Endothelial cell of umbilical vein (primary cell): ENCODE data around the gene TRIM51G. TPM values are rescaled to one million over a fixed set of nuclear protein-coding genes. Genes with fewer than 3 reads are reported as not detected.
"Not testable (repeated sequence)": the region's sequence is repeated elsewhere in the genome, so short reads cannot be mapped to it uniquely, and the experiment has no call there.

Experiments
- Bru-seq: library from RNA; stranded (reverse); fragments of 400-500 nt; gene quantifications from one replicate; lab custom pipeline; 2021; lab: Mats Ljungman, UMichigan
- BruChase-seq, 2 experiments: library from RNA; stranded (reverse); fragments of 400-500 nt; gene quantifications; one replicate each; lab custom pipeline; 2021; lab: Mats Ljungman, UMichigan
- BruUV-seq: library from RNA; stranded (reverse); fragments of 400-500 nt; replicated peaks from 2 replicates; lab custom pipeline; 2021; lab: Mats Ljungman, UMichigan
- CTCF ChIA-PET: fragments of 300-600, 350-600 bp; sonication (Branson Sonifier 250); formaldehyde crosslinking; loops from one replicate; lab custom pipeline; 2021; ENCODE audit warnings: antibody characterized with exemption, inconsistent platforms; lab: Charles Lee
- POLR2A ChIA-PET: fragments of 300-600, 350-600 bp; sonication (Branson Sonifier 250); formaldehyde crosslinking; loops from one replicate; lab custom pipeline; 2021; ENCODE audit warnings: antibody characterized with exemption, inconsistent platforms; lab: Charles Lee
- DNase-seq: peaks from one replicate; pipeline ENCODE4 v3.0.0-alpha.2; 2011; ENCODE audit warnings: low read depth, low spot score
- FAIRE-seq: peaks from 2 replicates; lab custom pipeline; 2011; peaks lifted over from hg19 to GRCh38; lab: Jason Lieb, UNC
- H2AFZ ChIP-seq: 2 replicates; pipeline ENCODE4 v1.6.0; 2012; ENCODE audit warnings: low read depth, low read length, control low read depth, inconsistent platforms
- H3K27ac ChIP-seq: 2 replicates; pipeline ENCODE4 v1.5.1; 2011; ENCODE audit warnings: low read depth, mild to moderate bottlenecking, control low read depth, low read length, moderate library complexity; ENCODE audit not compliant: insufficient read depth
- H3K27me3 ChIP-seq, 2 experiments: 2 replicates each; pipeline versions ENCODE4 v1.6.0 to v1.6.1; 2011; ENCODE audit warnings: low read length in 2 of 2, mixed read lengths in 1 of 2; ENCODE audit not compliant: control insufficient read depth in 2 of 2, insufficient read depth in 2 of 2
- H3K36me3 ChIP-seq, 2 experiments: 2 replicates in 1 of 2; 3 replicates in 1 of 2; pipeline ENCODE4 v1.5.1; 2011; ENCODE audit warnings: low read length in 2 of 2, mild to moderate bottlenecking in 1 of 2, moderate library complexity in 1 of 2; ENCODE audit not compliant: control insufficient read depth in 2 of 2, insufficient read depth in 2 of 2; ENCODE audit errors: extremely low read depth in 1 of 2
- H3K4me1 ChIP-seq: 3 replicates; pipeline ENCODE4 v1.5.1; 2011; ENCODE audit warnings: mild to moderate bottlenecking, low read length; ENCODE audit not compliant: control insufficient read depth, insufficient read depth; ENCODE audit errors: extremely low read depth
- H3K4me2 ChIP-seq: 2 replicates; pipeline ENCODE4 v1.6.1; 2011; ENCODE audit warnings: low read length, control low read depth, mixed read lengths; ENCODE audit not compliant: insufficient read depth
- H3K4me3 ChIP-seq, 3 experiments: fragments of 200-600 bp in 1 of 3; sonication (generic), shearing (Covaris generic) in 1 of 3; replicated peaks in 1 of 3; 2 replicates each; pipeline ENCODE4 v1.5.1; 2011 to 2016; ENCODE audit warnings: control low read depth in 3 of 3, low read length in 3 of 3, mild to moderate bottlenecking in 2 of 3, inconsistent platforms in 1 of 3, low read depth in 1 of 3, moderate library complexity in 1 of 3; ENCODE audit not compliant: insufficient read depth in 1 of 3
- H3K79me2 ChIP-seq: 2 replicates; pipeline ENCODE4 v1.6.0; 2012; ENCODE audit warnings: low read length, inconsistent platforms; ENCODE audit not compliant: control insufficient read depth, insufficient read depth
- H3K9ac ChIP-seq: replicated peaks from 2 replicates; pipeline ENCODE3; 2011; ENCODE audit warnings: low read length, control low read depth; ENCODE audit not compliant: insufficient read depth; ENCODE audit errors: extremely low read depth
- H3K9me1 ChIP-seq: replicated peaks from 3 replicates; pipeline ENCODE4 v1.6.0; 2011; ENCODE audit warnings: mild to moderate bottlenecking, low read length; ENCODE audit not compliant: control insufficient read depth, insufficient read depth; ENCODE audit errors: extremely low read depth
- H3K9me3 ChIP-seq: replicated peaks from 2 replicates; pipeline ENCODE4 v1.5.1; 2012; ENCODE audit warnings: low read length, inconsistent platforms; ENCODE audit not compliant: control insufficient read depth, insufficient read depth
- H4K20me1 ChIP-seq: replicated peaks from 2 replicates; pipeline ENCODE3; 2011; ENCODE audit warnings: mild to moderate bottlenecking, low read length; ENCODE audit not compliant: control insufficient read depth, insufficient read depth; ENCODE audit errors: extremely low read depth
- dilution Hi-C: fragments of 300-500 bp; cut with MboI; formaldehyde crosslinking; loops from one replicate; pipeline ENCODE4 v1.15.0; 2019; ENCODE audit warnings: low sequenced_read_pairs; ENCODE audit not compliant: extremely low pct_ligation_motif_present
- intact Hi-C: fragments of 100-400 bp; cut with micrococcal nuclease; formaldehyde crosslinking; loops from one replicate; pipeline ENCODE4 v1.10.0; 2022
- long read RNA-seq: library from polyadenylated mRNA; stranded (forward); transcript quantifications from one replicate; pipeline ENCODE4 v2.0.0, GENCODE V29; 2021
- polyA minus RNA-seq, 3 experiments: library from RNA; depleted of rRNA, polyadenylated mRNA; stranded (reverse); fragments of >200 nt; gene quantifications; 1 replicate in 1 of 3; 2 replicates in 2 of 3; pipeline ENCODE4 v1.2.3, GENCODE V29; 2011
- polyA plus RNA-seq, 4 experiments: library from polyadenylated mRNA; depleted of rRNA in 3 of 4; stranded (reverse) in 3 of 4; unstranded in 1 of 4; fragments of >200 nt; gene quantifications; 2 replicates each; pipeline versions ENCODE4 v1.2.1 to v1.2.3, GENCODE V29; 2011 to 2012; ENCODE audit warnings: missing spikeins in 1 of 4
- total RNA-seq: library from RNA; stranded (reverse); gene quantifications from 2 replicates; pipeline ENCODE4 v1.2.3, GENCODE V29; 2021

Gene TRIM51G, protein sequence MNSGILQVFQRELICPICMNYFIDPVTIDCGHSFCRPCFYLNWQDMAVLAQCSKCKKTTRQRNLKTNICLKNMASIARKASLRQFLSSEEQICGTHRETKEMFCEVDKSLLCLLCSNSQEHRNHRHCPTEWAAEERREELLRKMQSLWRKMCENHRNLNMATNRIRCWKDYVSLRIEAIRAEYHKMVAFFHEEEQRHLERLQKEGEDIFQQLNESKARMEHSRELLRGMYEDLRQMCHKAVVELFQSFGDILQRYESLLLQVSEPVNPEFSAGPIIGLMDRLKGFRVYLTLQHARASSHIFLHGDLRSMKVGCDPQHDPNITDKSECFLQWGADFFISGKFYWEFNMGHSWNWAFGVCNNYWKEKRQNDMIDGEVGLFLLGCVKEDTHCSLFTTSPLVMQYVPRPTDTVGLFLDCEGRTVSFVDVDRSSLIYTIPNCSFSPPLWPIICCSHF
- total RNA-seq (not detected in 2 replicates), polyA plus RNA-seq (not detected in 2 replicates), polyA minus RNA-seq (not detected in 2 replicates), Bru-seq, nascent RNA (not detected), BruChase-seq, experiment 1, labeled RNA remaining after a 6-hour chase (not detected), BruChase-seq, experiment 2, labeled RNA remaining after a 2-hour chase (not detected)
- polyA plus RNA-seq (2011; cell fraction: cytosol; rRNA removed) = not detected in 2 replicates
- polyA plus RNA-seq (2011; cell fraction: nucleus; rRNA removed) = not detected in 2 replicates
- not detected in 2 replicates for polyA plus RNA-seq (2012)
- polyA minus RNA-seq (2011; cell fraction: cytosol; rRNA and poly(A)+ RNA removed) = not detected
- polyA minus RNA-seq (2011; cell fraction: nucleus; rRNA and poly(A)+ RNA removed) = not detected in 2 replicates
- long read RNA-seq = 0 reads

- FAIRE-seq, H3K36me3 ChIP-seq, BruUV-seq, H3K9me3 ChIP-seq, H3K4me3 ChIP-seq, H4K20me1 ChIP-seq, H3K4me2 ChIP-seq, H3K4me1 ChIP-seq, DNase-seq, H3K79me2 ChIP-seq, H3K27me3 ChIP-seq, intact Hi-C loops, H3K9me1 ChIP-seq, dilution Hi-C loops, CTCF ChIA-PET, H3K27ac ChIP-seq, H2AFZ ChIP-seq, H3K9ac ChIP-seq, POLR2A ChIA-PET: not testable (repeated sequence)
Observed at GRCh38 chr11:48983785-48984184, at the start of gene TRIM51G. Gene TRIM51G, minus strand, starts transcription at chr11:48983885. Its CDS starts 2,190 bp downstream, at chr11:48981695.

GRCh38 chr11:49028523-49028922 lies 44.8 kb upstream of the TRIM51G start, which contains the start of gene TRIM49B:
Gene TRIM49B, plus strand, starts transcription at chr11:49028823. Its CDS starts 2,777 bp downstream, at chr11:49031600.
- H3K27me3 ChIP-seq, POLR2A ChIA-PET, dilution Hi-C loops, BruUV-seq, H3K27ac ChIP-seq, intact Hi-C loops, H3K9me1 ChIP-seq, H4K20me1 ChIP-seq, H3K9ac ChIP-seq, FAIRE-seq, H3K4me1 ChIP-seq, H3K36me3 ChIP-seq, CTCF ChIA-PET, H3K79me2 ChIP-seq, DNase-seq, H3K4me3 ChIP-seq, H2AFZ ChIP-seq, H3K9me3 ChIP-seq, H3K4me2 ChIP-seq: not testable (repeated sequence)

GRCh38 chr11:48968592-48968991 lies 15.1 kb downstream of the TRIM51G start:
- H3K79me2 ChIP-seq, dilution Hi-C loops, POLR2A ChIA-PET, intact Hi-C loops, H3K27me3 ChIP-seq, H3K36me3 ChIP-seq, H3K9me1 ChIP-seq, H3K9ac ChIP-seq, BruUV-seq, DNase-seq, CTCF ChIA-PET, H3K27ac ChIP-seq, FAIRE-seq, H3K4me3 ChIP-seq, H3K4me1 ChIP-seq, H3K9me3 ChIP-seq, H2AFZ ChIP-seq, H4K20me1 ChIP-seq, H3K4me2 ChIP-seq: not testable (repeated sequence)
